NCI-H1694 (cell line): ENCODE measurements around the gene MLANA.
"Not testable (repeated sequence)": the region's sequence is repeated elsewhere in the genome, so short reads cannot be mapped to it uniquely, and the experiment has no call there.

Source experiments
- DNase-seq: peaks from one replicate; lab custom pipeline; 2025; lab: John Stamatoyannopoulos, UW

Gene MLANA

DNA sequence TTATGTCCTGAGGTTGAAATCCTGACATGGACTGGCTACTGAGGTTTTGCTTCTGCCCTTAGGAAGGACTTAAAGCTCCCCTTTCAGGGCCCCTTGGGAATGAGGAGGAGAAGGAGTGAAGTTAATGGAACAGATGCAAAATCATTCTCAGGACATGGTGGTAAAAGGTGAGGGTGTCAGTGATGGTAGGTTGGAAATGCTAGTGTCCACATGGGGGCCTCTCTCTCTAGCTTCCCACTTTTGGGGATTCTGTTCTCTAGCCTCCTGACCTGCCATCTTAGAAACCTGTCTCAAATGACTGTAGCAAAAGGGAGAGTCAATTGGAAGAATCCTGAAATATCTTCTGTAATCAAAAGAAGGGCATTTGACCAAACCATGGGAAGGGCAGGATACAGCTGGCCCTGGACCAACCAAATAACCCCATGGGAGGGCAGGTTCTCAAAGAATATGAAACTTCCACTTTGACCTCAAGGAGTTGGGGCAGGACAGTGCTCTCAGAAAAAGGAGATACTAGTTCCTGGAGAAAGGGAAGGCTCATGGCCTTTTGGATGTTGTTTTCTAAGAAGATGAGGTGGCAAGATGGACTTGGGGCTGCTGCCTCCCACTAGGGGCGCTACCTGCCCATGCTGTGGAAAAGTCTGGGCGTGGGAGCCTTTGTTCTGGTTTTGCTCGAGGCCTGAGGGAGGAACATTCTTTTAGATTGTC lies 21.2 kb upstream of the MLANA start:
- DNase-seq: no peak

DNA sequence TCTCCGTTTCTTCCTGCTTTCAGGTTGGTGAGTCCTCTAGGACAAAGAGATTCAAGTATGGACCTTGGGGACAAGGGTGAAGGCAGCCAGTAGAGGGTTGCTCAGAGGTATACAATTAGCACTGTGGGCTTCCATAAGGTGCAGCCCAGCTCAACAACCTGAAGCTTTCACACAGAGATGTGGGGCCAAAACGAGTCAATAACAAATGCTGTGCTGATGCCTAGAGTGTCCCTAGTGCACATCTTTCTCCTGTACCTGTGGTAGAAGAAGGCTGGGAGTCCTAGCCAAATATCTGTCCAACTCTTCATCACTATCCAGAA lies 20.7 kb upstream of the MLANA start:
- DNase-seq: no peak

DNA sequence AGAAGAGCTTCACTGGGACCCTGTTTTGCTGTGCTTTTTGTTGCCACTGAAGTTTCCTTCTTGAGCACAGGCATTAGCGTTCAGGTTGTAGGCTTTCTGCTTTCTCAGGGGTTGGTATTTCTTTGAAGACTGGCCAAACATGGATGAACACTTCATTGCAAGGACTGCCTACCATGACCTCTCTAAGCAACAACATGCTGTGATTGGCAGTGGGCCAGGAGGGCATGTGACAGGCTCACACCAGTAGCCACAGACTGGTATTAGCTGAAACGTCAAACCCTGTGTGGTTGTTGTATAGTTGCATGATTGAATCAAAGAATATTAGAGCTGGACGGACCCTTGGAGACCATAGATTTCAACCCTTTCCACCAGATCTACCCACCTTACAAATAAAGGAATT lies 20.0 kb upstream of the MLANA start:
- no peak for DNase-seq

DNA sequence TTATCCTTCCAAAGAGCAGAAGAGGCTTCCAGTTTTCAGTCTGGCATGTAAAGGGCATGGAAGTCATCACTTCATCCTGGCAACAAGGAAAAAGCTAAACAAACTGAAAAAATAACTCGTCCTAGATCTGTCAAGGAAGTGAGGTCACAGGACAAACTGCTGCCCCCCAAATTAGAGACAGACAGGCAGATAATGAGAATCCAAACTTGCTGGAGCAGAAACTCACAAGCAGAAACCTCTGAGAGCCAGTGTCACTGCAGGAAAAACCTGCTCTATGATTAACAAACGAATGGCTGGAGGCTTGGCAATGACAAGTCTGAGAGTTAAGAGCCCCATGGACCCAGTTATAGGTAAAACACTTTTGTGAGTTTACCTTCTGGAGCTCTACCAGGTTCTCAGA lies 18.9 kb upstream of the MLANA start:
- no peak for DNase-seq

DNA sequence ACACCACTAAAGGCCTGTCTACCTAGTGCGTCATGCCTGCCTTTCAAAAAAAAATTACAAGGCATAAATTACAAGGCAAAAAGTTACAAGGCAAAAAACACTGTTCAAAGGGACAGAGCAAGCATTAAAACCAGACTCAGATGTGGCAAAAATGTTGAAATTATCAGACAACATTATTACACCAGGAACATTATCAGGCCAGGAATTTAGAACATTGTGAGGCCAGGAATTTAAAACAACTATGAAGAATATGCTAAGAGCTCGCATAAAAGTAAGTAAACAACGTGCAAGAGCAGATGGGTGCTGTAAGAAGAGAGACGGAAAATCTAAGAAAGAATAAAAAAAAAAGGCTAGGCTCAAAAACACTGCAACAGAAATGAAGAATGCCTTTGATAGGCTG lies 18.2 kb upstream of the MLANA start:
- no peak for DNase-seq

DNA sequence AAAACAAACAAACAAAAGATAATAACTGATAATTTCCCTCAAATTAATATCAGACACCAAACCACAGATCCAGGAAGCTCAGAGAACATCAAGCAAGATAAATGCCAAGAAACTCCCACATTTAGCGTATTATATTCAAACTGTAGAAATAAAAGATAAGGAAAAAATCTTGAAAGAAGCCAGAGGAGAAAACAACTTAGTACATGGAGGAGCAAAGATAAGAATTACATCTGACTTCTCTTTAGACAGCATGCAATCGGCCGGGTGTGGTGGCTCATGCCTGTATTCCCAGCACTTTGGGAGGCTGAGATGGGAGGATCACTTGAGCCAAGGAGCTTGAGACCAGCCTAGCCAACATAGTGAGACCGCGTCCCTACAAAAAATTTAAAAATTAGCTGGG lies 17.2 kb upstream of the MLANA start:
- no peak for DNase-seq

DNA sequence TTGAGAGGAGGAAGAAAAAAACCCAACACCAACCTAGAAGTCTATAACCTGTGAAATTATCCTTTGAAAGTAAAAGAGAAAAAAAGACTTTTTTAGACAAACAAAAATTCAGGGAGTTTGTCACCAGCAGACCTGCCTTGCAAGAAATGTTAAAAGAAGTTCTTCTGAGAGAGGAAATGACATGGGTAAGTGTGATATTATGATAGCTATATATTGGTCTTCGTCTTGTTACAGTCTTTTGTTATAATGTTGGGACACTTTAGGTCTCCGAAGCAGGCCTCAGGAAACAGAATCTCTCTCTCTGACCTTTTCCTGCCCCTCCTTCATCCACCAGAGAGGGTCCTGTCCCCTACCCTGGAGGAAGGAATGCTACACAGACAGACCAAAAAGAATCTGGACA lies 16.6 kb upstream of the MLANA start:
- no peak for DNase-seq

DNA sequence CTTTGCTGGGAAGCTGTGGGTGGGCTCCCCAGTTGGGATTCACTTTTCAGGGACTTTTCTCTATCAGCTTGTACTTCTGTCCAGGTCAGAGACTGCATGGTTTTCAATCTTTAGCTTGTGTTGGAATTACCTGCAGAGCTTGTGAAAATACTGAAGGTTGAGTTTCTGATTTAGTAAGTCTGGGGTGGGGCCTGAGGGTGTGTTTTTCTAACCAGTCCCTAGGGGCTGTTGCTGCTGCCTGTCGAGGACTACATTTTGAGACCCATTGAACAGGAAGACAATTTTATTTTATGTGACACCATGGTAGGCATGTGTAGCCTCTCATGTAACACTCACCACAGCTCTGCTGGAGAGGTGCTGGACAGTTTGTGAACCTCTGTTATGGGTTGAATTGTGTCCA lies 14.7 kb upstream of the MLANA start:
- no peak for DNase-seq

DNA sequence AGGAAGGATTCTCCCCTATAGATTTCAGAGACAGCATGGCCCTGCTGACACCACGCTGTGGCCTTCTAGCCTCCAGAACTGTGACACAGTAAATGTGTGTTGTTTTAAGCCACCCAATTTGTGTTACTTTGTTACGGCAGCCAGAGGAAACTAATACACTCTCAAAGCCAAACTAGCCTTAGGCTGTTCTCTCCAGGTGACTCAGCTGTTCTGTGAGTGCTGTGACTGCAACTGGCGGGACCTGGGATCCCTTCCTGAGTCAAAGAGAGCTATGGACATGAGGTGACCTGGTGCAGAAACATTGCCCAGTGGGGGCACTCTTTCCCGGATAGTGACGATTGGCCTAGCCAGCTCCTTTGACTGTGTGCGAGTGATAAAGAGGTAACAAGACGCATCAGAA lies 14.0 kb upstream of the MLANA start:
- no peak for DNase-seq

DNA sequence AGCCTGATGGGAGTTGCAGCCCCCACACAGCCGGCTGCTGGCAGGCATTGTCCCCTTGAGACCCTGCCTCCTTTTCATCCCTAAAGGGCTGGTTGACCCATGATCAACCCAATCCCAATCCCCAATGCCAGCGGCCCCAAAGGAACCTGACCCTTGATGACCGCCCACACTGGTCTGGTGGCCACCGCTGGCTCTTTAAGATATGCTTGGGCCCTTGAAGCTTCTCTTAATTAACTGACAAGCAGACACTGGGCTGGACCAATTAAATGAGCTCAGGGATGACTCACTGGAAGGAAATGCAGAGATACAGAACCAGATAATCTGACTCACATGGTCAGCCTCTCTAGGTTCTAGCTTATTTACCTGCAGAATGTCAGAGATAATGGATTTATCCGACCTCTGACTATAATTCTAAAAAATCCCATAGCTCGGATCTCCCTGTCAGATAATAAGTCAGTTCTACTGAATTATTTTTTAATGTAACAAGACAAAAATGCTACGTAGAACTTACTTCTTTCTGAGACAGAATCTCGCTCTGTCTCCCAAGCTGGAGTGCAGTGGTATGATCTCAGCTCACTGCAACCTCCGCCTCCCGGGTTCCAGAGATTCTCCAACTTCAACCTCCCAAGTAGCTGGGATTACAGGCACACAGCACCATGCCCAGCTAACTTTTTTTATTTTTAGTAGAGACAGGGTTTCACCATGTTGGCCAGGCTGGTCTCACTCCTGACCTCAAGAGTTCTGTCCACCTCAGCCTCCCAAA lies 11.1 kb upstream of the MLANA start:
- DNase-seq: no peak

DNA sequence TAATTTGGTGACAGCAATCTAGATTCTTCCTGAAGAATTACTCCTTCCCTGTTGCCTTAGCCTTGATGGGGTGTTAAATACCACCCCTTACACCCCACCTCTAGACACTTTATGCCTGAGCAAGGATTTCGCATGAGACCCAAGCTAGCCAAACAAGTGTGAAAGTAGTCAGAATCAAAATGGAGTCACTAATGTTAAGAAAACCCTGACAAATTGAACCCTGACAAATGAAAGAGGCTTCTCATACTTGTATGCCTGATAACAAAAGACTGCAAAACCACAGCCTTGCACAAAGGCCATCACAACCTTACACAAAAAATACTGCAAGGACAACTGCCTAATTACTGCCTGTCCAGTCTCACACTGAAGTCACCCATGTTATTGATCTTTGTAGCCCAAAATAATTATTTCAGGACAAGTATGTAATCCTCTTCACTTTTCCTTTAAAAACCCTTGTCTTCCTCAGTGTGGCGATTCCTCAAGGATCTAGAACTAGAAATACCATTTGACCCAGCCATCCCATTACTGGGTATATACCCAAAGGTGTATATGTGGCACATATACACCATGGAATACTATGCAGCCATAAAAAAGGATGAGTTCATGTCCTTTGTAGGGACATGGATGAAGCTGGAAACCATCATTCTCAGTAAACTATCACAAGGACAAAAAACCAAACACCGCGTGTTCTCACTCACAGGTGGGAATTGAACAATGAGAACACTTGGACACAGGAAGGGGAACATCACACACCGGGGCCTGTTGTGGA lies 8.3 kb upstream of the MLANA start:
- DNase-seq: not testable (repeated sequence)

DNA sequence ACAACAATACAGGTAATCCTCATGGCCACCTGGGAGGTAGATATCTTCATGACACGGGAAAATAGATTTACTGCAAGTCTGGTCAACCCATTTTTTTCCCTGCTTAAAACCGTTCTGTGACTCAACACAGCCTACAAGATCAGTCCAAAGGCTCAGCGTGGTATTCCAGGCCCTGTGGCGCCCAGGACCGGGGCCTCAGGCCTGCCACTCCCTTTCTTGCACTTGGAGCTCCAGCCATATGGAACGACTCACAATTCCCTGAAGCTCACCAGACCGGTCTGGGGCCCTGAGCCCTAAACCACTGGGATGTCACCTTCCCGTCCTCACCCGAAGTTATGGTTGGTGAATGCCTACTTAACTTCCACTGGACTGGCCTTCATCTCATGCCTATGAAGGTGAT lies 6.5 kb upstream of the MLANA start:
- no peak for DNase-seq

DNA sequence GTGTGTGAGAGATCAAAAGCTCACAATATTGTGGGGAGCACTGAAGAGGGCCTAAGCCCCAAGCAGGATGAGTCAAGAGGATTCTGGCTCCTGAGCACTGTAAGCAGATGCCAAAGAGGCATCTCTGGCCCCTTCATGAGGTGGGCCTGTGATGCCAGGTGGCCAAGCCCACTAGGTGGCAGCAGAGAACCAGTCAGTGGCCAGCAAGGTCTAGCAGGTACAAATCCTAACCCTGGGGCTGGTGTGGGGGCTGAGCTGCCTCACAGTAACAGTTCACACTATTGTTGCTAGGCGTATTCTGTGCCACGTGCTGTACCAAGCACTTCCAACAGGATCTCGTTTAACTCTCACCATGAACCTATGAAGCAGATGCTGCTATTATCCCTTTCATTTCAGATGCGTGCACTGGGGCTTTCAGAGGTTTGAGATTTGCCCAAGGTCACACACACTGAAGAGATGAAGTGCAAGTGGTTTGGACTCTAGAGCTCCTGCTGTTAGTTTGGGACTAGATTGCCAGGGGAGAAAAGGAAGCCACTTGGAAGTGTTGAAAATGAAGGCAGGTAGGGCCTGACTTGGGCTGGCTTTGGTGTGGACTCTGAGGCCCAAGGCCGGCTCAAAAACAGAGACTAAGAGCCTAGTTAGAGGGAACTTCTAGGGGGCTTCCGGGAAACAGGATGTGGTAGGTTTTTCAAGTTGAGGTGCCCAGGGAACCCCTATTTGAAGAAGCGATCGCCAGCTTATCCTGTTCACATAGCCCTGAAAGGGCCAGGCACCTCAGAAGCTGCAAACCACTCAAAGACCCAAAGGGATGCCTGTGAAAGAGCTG lies 4.4 kb upstream of the MLANA start:
- peak; percentile 73 for DNase-seq

DNA sequence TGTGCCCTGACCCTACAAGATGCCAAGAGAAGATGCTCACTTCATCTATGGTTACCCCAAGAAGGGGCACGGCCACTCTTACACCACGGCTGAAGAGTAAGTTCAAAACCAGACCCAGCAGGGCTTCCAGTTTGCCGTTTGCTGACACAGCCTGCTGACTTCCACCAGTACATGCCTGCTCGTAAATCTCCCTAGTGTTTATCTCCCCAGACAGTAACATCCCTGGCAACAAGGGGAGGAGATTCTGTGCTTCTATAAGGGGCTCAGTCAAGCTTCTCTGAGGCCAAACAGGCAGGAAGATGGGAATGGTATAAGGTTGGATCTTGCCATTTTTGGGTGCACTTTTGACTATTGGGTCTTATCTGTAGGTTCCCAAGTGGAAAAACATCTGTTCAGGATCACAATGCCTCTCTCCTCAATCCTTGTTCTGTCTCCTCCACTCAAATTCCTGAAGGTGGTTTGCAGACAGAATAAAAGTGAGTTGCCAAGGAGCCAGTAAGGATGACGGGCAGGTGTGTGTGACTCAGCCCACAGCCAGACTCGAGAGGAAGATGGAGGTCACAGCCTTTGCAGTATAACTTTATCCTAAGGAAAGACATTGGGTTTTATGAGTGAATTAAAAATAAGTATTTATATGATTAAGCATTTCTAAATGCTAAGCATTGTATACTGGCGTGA lies 1.9 kb downstream of the MLANA start:
- no peak for DNase-seq

DNA sequence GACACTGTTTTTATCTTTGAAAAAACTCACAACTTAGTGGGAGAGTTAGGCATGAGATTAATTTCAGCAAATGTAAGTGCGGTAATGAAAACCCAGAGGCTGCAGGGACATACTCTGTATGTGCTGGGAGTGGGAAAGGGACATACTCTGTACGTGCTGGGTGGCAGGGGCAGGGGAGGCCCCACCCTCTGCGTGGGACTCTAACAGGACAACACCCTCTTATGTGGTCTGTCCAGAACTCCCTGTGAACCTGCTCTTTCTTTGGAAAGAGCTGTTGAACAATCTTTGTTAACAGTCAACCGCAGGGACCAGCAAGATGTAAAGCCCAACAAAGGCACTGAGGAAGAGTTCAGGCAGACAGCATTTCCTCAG lies 2.4 kb downstream of the MLANA start:
- DNase-seq: no peak

DNA sequence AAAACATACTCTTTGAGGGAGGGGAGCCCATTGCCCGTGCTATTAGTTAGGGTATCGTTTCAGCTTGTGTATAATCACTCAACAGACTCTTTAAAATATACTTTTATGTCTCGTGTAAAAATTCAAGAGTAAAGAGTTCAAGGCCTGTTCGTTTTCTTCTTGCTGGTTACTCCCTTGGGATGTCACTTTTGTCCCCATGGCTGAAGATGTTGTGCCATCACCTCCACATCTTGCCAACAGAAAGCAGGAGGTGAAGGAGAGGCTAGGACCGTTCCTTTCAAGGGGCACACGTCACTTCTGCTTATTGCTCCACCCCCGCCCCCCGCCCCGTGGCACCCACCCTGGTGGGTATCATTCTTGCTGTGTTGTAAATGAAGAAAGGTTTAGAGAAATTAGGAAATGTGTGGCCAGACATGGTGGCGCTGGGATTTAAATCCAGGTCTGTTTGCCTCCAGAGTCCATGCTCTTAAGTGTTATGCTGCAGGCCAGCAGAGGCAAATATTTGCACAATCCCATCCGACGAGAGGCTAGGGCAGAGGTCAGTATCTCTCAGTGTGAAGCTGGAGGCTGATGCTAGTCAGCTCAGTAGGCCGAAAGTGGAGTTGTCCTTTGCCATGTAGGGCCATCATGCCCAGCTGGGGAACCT lies 3.0 kb downstream of the MLANA start:
- no peak for DNase-seq

DNA sequence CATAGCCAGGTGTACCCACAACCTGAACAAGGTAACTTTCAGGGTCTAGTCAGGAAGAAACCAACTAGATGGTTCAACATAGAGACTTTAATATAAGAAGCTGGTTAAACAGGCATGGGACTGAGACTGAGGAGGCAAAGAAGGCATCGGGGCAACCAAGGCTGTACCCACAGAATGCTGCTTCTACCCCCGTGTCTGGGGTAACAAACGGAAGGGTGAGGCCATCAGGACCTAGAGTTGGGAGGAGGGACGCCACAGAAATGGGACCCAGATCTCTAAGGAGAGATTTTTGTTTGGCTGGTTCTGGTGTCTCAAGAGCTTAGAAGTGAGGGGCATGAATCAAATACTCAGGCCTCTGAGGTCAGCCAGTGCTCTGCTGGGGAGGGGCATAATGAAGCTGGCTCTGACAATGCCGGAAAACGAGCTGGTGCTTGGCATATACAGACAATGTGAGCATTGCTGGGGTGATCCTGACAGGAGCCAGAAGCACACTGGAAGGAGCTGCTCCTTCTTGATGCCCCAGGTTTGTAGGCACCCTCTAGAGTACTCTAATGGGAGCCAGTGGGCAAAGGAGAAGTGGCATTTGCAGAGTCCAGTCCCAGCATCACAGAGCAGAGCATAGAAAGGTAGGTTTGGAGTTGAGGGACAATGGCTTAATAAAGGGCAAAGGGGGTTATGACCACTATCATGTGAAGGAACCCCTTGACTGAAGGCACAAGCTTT lies 3.7 kb downstream of the MLANA start:
- no peak for DNase-seq

DNA sequence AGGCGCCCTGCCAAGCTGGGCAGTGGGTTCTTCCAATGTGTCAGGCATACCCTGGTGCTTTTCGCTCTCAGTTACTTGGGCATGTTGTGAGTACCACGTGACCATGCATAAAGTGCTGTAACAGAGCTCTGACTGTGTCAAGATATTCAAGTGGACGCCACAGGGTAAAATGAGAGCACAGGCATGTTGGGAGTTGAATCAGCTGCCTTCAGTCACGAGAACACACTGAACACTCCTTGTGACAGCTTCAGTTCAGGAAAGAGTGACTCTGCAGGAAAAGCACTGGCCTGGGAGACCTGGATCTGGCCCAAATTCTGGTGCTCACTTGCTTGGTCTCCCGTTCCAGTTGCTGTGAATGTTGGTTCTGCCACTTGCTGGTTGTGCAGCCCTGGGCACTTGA lies 5.1 kb downstream of the MLANA start:
- no peak for DNase-seq

DNA sequence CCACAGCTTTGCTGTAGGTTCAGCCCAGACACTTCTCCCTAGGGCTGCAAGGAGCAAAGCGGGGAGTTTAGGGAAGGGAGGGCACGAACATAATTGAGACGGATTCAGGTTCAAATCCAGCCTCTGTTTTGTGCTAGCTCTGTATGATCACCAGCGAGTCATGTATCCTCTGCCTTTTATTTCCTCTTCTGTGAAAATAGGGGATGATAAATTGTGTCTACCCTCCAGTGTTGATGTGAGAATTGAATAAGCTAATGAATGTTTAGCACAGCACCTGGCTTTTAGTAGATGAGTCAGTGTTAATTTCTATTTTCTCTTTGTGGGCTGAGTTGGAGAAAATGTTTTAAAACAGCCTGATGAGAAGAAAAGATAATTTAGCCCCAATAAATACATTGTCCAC lies 6.2 kb downstream of the MLANA start:
- DNase-seq: no peak

DNA sequence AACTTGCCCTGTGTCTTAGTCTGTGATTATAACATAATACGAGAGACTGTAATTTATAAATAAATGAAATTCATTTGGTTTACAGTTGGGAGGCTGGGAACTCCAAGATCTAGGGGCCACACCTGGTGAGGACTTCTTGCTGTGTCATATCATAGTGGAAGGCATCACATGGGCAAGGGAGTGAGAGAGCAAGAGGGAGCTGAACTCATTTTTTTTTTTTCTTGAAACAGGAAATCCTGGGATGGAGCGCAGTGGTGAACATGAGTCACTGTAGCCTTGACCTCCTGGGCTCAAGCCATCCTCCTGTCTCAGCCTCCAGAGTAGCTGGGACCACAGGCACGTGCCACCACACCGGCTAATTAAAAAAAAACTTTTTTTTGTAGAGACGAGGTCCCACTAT lies 7.2 kb downstream of the MLANA start:
- no peak for DNase-seq

DNA sequence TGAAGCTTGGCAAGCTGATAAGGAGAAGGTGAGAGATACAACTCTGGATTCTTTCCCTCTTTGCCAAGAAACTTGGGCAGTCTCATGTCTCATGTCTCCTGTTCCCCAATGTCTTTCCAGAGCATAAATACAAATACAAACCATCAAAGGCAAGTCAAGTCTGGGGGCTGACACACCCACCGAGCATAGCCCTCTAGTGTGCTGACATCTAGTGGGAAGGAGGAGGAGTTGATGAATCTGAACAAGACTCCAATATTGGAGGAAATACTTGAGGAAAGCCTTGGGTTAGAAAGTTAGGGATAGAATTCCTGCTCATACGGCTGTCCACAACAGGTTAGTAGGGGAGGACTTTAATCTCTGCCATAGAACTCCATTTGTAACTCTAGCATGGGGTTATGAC lies 8.6 kb downstream of the MLANA start:
- no peak for DNase-seq
